ENCODE results near the gene HECTD3.
A peak's percentile ranks its signal among the peaks of the same experiment; 100 is the strongest.

The HECTD3 gene

GRCh38 chr1:45010855-45011811 is at the start of gene HECTD3:
HECTD3 (minus strand) TSS chr1:45011324; CDS start chr1:45011257, 67 bp downstream.
- H3K27ac Mint-ChIP-seq, result peak within 1 kb of the TSS; percentile 88
- no peaks in the 10 kb centered on the region for H3K9me3 Mint-ChIP-seq
- H3K27me3 Mint-ChIP-seq, result no peaks in the 10 kb centered on the region
- H3K4me1 Mint-ChIP-seq, result peaks cover 42% of the 10 kb centered on the region
- peaks cover 16% of the 10 kb centered on the region for H3K36me3 Mint-ChIP-seq
- DNase-seq, result peak; percentile 82
- H3K4me3 Mint-ChIP-seq, result peak within 1 kb of the TSS; percentile 74
- CTCF ChIA-PET, result interaction anchor here (0.6 to 12.4 kb wide), 20 partner anchors 11 to 490 kb away, joined by 3 to 386 read pairs (median 4); partner anchors contain the start of genes BEST4, PLK3, RNU5D-1 and TESK2

GRCh38 chr1:45059829-45060228 is 48.7 kb upstream of the HECTD3 start:
- no peak overlapping the region for H3K4me3 Mint-ChIP-seq
- H3K9me3 Mint-ChIP-seq, result no peaks in the 10 kb centered on the region
- CTCF ChIA-PET, result interaction anchor here (0.6 to 1.4 kb wide), 3 partner anchors 9 to 400 kb away, joined by 4 read pairs; no protein-coding TSS in a partner anchor
- no peak overlapping the region for H3K27ac Mint-ChIP-seq
- DNase-seq, result no peak
- no peaks in the 10 kb centered on the region for H3K4me1 Mint-ChIP-seq
- no peaks in the 10 kb centered on the region for H3K27me3 Mint-ChIP-seq
- no peaks in the 10 kb centered on the region for H3K36me3 Mint-ChIP-seq

GRCh38 chr1:45057542-45057941 is 46.4 kb upstream of the HECTD3 start:
- peaks cover 2% of the 10 kb centered on the region for H3K36me3 Mint-ChIP-seq
- no peaks in the 10 kb centered on the region for H3K9me3 Mint-ChIP-seq
- no peak for DNase-seq
- H3K4me1 Mint-ChIP-seq, result no peaks in the 10 kb centered on the region
- no peak overlapping the region for H3K27ac Mint-ChIP-seq
- CTCF ChIA-PET, result no interaction called here
- H3K27me3 Mint-ChIP-seq, result no peaks in the 10 kb centered on the region
- no peak overlapping the region for H3K4me3 Mint-ChIP-seq

GRCh38 chr1:45051005-45051772 is 40.1 kb upstream of the HECTD3 start:
- Mint-ChIP-seq H3K36me3 (peaks cover 2% of the 10 kb centered on the region), H3K27me3 (no peaks in the 10 kb centered on the region), H3K9me3 (no peaks in the 10 kb centered on the region), H3K27ac (peak overlapping the region; percentile 83), H3K4me1 (peaks cover 20% of the 10 kb centered on the region), H3K4me3 (peak overlapping the region; percentile 53)
- peak; percentile 28 for DNase-seq
- CTCF ChIA-PET, result interaction anchor here (1.0 to 1.8 kb wide), 2 partner anchors 9 to 33 kb away, joined by 4 to 7 read pairs; no protein-coding TSS in a partner anchor

GRCh38 chr1:45047032-45047431 is 35.9 kb upstream of the HECTD3 start:
- CTCF ChIA-PET, result no interaction called here
- H3K27ac Mint-ChIP-seq, result no peak overlapping the region
- peaks cover 20% of the 10 kb centered on the region for H3K4me1 Mint-ChIP-seq
- H3K36me3 Mint-ChIP-seq, result no peaks in the 10 kb centered on the region
- no peaks in the 10 kb centered on the region for H3K27me3 Mint-ChIP-seq
- DNase-seq, result no peak
- H3K9me3 Mint-ChIP-seq, result no peaks in the 10 kb centered on the region
- H3K4me3 Mint-ChIP-seq, result no peak overlapping the region

- CTCF ChIA-PET, result no interaction called here
- H3K4me3 Mint-ChIP-seq, result no peak overlapping the region
These were observed 33.8 kb upstream of the HECTD3 start for GRCh38 chr1:45044916-45045315.

GRCh38 chr1:45043094-45043493 is 32.0 kb upstream of the HECTD3 start:
- H3K4me1 Mint-ChIP-seq, result no peaks in the 10 kb centered on the region
- no peak for DNase-seq
- H3K4me3 Mint-ChIP-seq, result no peak overlapping the region
- CTCF ChIA-PET, result no interaction called here
- no peaks in the 10 kb centered on the region for H3K9me3 Mint-ChIP-seq
- H3K27me3 Mint-ChIP-seq, result no peaks in the 10 kb centered on the region
- no peaks in the 10 kb centered on the region for H3K36me3 Mint-ChIP-seq
- H3K27ac Mint-ChIP-seq, result no peak overlapping the region

More at GRCh38 chr1:45044916-45045315, 33.8 kb upstream of the HECTD3 start:
- no peak overlapping the region for H3K27ac Mint-ChIP-seq
- DNase-seq, result no peak
- H3K4me1 Mint-ChIP-seq, result peaks cover 5% of the 10 kb centered on the region
- no peaks in the 10 kb centered on the region for H3K9me3 Mint-ChIP-seq
- no peaks in the 10 kb centered on the region for H3K27me3 Mint-ChIP-seq
- no peaks in the 10 kb centered on the region for H3K36me3 Mint-ChIP-seq

- no peak for DNase-seq
- Mint-ChIP-seq H3K9me3 (no peaks in the 10 kb centered on the region), H3K4me3 (no peak overlapping the region), H3K27me3 (no peaks in the 10 kb centered on the region), H3K36me3 (no peaks in the 10 kb centered on the region), H3K4me1 (peaks cover 7% of the 10 kb centered on the region), H3K27ac (no peak overlapping the region)
- CTCF ChIA-PET, result no interaction called here
These were observed 29.2 kb upstream of the HECTD3 start for GRCh38 chr1:45040297-45040696.

- CTCF ChIA-PET, result interaction anchor here (0.7 kb wide), 1 partner anchor 20 kb away, joined by 3 read pairs; no protein-coding TSS in a partner anchor
- Mint-ChIP-seq H3K27me3 (no peaks in the 10 kb centered on the region), H3K27ac (no peak overlapping the region)
These were observed 27.7 kb upstream of the HECTD3 start for GRCh38 chr1:45038661-45039364.

GRCh38 chr1:45038240-45038639 is 27.1 kb upstream of the HECTD3 start:
- Mint-ChIP-seq H3K27ac (no peak overlapping the region), H3K9me3 (no peaks in the 10 kb centered on the region), H3K4me1 (peaks cover 11% of the 10 kb centered on the region), H3K4me3 (no peak overlapping the region), H3K27me3 (no peaks in the 10 kb centered on the region), H3K36me3 (no peaks in the 10 kb centered on the region)
- CTCF ChIA-PET, result no interaction called here
- DNase-seq, result no peak

More at GRCh38 chr1:45038661-45039364, 27.7 kb upstream of the HECTD3 start:
- H3K9me3 Mint-ChIP-seq, result no peaks in the 10 kb centered on the region
- H3K36me3 Mint-ChIP-seq, result no peaks in the 10 kb centered on the region
- H3K4me1 Mint-ChIP-seq, result peaks cover 7% of the 10 kb centered on the region
- DNase-seq, result no peak
- no peak overlapping the region for H3K4me3 Mint-ChIP-seq

- no peak for DNase-seq
- Mint-ChIP-seq H3K9me3 (no peaks in the 10 kb centered on the region), H3K36me3 (no peaks in the 10 kb centered on the region), H3K27me3 (no peaks in the 10 kb centered on the region), H3K4me1 (peaks cover 16% of the 10 kb centered on the region), H3K27ac (no peak overlapping the region), H3K4me3 (no peak overlapping the region)
- CTCF ChIA-PET, result no interaction called here
These were observed 26.3 kb upstream of the HECTD3 start for GRCh38 chr1:45037456-45037855.

- no peak for DNase-seq
- CTCF ChIA-PET, result interaction anchor here (1.8 kb wide), 1 partner anchor 264 kb away, joined by 6 read pairs; no protein-coding TSS in a partner anchor
- peaks cover 16% of the 10 kb centered on the region for H3K4me1 Mint-ChIP-seq
- no peaks in the 10 kb centered on the region for H3K9me3 Mint-ChIP-seq
- no peaks in the 10 kb centered on the region for H3K27me3 Mint-ChIP-seq
- H3K4me3 Mint-ChIP-seq, result no peak overlapping the region
- no peak overlapping the region for H3K27ac Mint-ChIP-seq
- H3K36me3 Mint-ChIP-seq, result no peaks in the 10 kb centered on the region
These were observed 24.6 kb upstream of the HECTD3 start for GRCh38 chr1:45035631-45036301.

GRCh38 chr1:45033356-45033755 is 22.2 kb upstream of the HECTD3 start:
- CTCF ChIA-PET, result interaction anchor here (1.1 to 1.8 kb wide), 3 partner anchors 14 to 302 kb away, joined by 3 to 5 read pairs (median 3); partner anchors contain the start of gene RNU5D-1
- H3K4me3 Mint-ChIP-seq, result no peak overlapping the region
- no peaks in the 10 kb centered on the region for H3K9me3 Mint-ChIP-seq
- H3K36me3 Mint-ChIP-seq, result no peaks in the 10 kb centered on the region
- no peaks in the 10 kb centered on the region for H3K27me3 Mint-ChIP-seq
- H3K27ac Mint-ChIP-seq, result peak overlapping the region; percentile 33
- DNase-seq, result no peak
- H3K4me1 Mint-ChIP-seq, result peaks cover 16% of the 10 kb centered on the region

Measured in activated naive CD4-positive, alpha-beta T cell treated with anti-CD3 and anti-CD28 coated beads, Interleukin-2, amount 10 ng/mL, durations not matched to agents 7 days and 5 days (primary cell).